ENCODE data around the gene HAUS5.
"Not testable (repeated sequence)": the region's sequence is repeated elsewhere in the genome, so short reads cannot be mapped to it uniquely, and the experiment has no call there.

HAUS5 gene, protein sequence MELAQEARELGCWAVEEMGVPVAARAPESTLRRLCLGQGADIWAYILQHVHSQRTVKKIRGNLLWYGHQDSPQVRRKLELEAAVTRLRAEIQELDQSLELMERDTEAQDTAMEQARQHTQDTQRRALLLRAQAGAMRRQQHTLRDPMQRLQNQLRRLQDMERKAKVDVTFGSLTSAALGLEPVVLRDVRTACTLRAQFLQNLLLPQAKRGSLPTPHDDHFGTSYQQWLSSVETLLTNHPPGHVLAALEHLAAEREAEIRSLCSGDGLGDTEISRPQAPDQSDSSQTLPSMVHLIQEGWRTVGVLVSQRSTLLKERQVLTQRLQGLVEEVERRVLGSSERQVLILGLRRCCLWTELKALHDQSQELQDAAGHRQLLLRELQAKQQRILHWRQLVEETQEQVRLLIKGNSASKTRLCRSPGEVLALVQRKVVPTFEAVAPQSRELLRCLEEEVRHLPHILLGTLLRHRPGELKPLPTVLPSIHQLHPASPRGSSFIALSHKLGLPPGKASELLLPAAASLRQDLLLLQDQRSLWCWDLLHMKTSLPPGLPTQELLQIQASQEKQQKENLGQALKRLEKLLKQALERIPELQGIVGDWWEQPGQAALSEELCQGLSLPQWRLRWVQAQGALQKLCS

GRCh38 chr19:35612559-35613321 is at the start of gene HAUS5:
Gene HAUS5, plus strand, starts transcription at chr19:35612735. Its CDS starts 60 bp downstream, at chr19:35612795.
- peak; percentile 95 for DNase-seq

DNA sequence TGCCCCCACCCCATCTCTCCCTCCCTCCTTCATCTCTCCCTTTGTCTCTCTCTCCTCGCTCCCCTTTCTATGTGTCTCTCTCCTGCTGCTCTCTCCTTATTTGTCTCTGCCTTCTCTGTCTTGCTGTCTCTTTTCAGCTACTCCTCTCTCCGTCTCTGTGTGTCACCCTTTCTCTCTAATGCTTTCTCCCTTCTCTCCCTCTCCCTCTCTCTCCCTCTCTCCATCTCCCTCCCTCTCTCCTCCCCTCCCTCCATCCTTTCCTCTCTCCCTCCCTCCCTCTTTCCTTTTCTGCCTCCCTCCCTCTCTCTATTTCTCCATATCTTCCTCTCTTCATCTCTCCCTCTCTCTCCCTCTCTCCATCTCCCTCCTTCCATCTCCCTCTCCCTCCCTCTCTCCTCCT is 49.8 kb upstream of the HAUS5 start:
- no peak for DNase-seq

DNA sequence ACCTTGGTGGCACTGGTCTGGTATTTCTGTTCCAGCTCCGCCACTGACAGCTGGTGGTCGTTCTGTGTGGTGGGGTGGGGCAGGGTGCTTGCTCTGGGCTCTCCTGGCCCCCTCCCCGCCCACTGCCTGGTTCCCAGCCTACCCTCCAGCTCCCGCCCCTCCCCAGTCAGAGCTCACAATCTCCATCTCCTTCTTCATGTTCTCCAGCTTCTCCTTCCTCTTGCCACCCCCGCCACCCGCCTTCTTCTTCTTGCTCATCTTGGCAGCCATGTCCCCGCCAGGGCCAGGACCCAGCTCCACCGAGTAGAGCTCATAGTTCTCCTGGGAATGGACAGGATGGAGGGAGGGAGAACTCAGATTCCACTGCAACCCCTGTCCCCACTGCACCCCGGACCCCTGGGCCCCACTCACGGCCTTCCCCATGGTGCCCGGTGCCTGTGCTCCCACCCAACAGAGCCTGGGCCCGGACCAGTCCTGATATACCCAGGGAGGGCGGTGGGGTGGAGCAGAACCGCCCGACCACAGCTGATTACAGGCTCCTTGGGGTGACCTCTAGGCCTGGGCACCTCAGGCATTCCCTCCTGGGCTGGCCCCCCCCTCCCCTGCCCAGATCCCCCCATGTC is 49.2 kb upstream of the HAUS5 start, which contains the start of gene ATP4A:
ATP4A (minus strand) TSS at position 452 of the 623 bp plus-strand sequence; CDS start at position 423, 29 bp downstream.
- DNase-seq: no peak

- no peak for DNase-seq
Measured at GRCh38 chr19:35565016-35565856, 47.3 kb upstream of the HAUS5 start.

DNA sequence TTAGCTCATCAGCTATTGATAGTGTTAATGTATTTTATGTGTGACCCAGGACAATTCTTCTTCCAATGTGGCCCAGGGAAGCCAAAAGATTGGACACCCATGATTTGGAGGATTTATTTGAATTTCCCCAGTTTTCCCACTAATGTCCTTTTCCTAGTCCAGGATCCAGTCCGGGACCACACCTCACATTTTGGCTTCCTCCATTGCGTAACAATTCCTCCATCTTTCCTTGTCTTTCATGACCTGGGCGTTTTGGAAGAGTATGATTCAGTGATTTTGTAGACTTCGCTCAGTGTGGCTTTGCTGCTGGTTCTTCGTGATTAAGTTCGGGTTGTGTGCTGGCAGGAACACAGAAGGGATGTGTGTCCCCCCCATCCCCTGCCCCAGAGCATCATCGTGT is 45.8 kb upstream of the HAUS5 start:
- no peak for DNase-seq

DNA sequence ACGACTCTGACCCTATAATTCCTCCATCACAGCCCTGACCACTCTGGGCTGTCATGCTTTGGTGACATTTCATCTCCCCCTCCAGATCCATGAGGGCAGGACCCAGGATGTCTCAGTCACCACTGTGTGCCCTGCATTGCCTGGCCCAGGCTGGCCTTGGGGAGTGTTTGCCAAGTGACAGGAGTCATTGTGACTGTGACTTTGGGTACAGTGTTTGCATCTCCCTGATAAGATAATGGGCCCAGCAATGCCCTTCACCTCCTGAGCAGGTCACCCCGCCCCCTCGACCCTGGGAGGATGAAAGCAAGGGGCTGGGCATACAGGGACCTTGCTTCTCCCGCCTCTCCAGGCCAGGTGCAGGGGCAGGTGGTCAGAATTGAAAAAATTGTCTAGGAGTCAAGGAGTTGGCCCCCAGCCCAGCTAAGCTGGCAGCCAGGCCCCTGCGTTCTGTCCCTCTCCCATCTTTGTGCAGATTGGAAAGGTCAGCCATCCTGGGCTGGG is 43.2 kb upstream of the HAUS5 start:
- DNase-seq: no peak

DNA sequence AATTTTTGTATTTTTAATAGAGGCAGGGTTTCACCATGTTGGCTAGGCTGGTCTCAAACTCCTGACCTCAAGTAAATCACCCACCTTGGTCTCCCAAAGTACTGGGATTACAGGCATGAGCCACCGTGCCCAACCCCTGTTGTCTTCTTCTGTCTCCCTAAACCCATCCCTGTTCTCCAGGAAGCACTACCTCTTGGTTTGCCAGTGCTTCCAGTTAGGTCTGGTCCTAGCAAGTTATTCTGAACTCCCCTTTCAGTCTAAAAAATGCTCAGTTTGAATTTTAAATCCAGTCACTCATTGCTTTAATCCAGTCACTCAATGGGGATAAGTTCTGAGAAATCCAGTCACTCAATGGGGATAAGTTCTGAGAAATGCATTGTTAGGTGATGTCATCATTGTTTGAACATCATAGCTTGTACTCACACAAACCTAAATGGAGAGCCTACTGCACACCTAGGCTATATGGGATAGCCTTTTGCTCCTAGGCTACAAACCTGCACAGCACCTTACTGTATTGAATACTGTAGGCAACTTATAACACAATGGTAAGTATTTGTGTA is 41.0 kb upstream of the HAUS5 start:
- no peak for DNase-seq

- no peak for DNase-seq
Measured at GRCh38 chr19:35577918-35578317, 34.6 kb upstream of the HAUS5 start.

DNA sequence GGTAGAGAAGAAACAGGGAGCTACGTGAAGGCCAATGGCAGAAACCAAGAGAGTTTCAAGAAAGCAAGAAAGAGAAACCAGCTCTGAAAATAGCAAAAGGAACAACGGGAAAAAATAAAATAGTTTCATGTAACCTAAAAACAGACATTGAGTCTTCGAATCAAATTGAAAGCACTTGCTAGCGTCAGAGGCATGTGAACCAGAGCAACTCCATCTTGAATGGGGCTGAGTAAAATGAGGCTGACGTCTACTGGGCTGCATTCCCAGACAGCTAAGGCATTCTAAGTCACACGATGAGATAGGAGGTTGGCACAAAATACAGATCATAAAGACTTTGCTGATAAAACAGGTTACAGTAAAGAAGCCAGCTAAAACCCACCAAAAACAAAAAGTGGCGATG is 33.8 kb upstream of the HAUS5 start:
- no peak for DNase-seq

DNA sequence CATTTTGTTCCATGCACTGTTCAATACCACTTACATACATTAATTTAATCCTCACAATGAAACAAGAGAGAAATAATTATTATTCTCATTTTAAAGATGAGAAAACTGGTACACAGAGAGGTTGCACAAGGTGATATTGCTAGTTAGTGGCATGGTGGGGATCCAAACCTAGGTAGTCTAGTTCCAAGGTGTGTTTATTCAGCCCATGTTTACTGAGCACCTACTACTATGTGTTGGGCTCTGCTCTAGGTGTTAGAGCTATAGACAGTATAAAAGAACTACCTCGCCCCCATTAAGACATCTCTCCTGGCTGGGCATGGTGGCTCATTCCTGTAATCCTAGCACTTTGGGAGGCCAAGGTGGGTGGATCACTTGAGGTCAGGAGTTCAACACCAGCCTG is 29.8 kb upstream of the HAUS5 start:
- no peak for DNase-seq

GRCh38 chr19:35585848-35586247 is 26.7 kb upstream of the HAUS5 start, which contains the start of gene PMIS2:
Gene PMIS2, plus strand, starts transcription at chr19:35586173. Its CDS starts 87 bp downstream, at chr19:35586260.
- peak; percentile 42 for DNase-seq

DNA sequence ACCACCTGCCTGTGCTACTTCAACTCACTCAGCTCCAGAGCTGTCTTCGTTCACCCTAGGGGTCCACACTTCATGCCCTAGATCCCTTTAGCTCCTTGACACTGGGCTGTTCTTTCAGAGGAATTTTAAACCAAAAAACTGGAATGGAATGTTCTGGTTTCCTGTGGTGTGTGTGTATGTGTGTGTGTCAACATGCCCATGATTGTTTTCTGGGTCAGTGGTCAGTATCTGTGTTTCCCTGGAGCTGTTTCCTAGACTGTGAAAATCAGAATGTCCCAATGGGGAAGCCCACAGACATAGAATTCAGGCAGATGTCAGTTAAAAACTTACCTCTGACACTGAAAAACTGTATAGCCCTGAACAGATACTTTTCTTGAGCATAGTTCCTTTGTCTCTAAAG is 25.2 kb upstream of the HAUS5 start:
- DNase-seq: no peak

DNA sequence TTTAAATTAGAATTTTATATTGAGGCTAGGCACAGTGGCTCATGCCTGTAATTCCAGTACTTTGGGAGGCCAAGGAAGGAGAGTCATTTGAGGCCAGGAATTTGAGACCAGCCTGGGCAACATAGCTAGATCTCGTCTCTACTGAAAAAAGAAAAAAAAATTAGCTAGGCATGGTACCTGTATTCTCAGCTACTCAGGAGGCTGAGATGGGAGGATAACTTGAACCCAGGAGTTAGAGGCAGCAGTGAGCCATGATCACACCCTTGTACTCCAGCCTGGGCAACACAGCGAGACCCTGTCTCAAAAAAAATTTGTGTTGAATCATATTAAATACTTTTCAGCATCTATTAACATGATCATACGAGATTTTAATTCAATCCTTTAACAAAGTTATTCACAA is 21.7 kb upstream of the HAUS5 start:
- no peak for DNase-seq

DNA sequence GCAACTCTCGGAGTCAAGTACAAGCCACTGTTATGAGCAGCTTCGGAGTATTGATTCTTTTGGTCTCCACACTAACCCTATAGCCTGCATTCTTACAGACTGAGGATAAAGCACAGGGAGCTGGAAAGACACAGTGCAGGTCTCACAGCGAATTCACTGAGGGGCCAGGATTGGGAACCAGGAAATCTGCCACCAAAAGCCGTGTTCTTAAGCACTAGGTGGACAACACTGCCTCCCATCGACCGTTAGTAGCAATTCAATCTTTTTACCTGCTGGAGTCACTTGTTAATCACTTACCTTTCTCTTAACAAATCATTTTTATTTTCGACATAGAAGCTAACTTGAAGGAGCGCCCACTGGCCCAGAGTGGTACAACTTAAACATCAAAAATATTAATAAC is 20.3 kb upstream of the HAUS5 start:
- peak; percentile 63 for DNase-seq

- not testable (repeated sequence) for DNase-seq
Measured at GRCh38 chr19:35595026-35595425, 17.5 kb upstream of the HAUS5 start.

DNA sequence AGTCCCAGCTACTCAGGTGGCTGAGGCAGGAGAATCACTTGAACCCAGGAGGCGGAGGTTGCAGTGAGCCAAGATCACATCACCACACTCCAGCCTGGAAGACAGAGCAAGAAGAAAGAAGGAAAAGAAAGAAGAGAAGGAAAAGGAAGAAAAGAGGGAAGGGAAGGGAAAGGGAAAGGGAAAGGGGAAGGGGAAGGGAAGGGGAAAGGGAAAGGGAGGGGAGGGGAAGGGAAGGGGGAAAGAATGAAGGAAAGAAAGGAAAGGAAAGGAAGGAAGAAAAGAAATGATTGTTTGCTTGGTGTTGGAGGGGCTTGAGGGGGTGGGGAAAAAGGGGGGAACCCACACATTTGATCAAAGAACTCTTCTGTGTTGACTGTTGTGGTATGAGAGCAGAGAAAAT is 16.6 kb upstream of the HAUS5 start:
- no peak for DNase-seq

DNA sequence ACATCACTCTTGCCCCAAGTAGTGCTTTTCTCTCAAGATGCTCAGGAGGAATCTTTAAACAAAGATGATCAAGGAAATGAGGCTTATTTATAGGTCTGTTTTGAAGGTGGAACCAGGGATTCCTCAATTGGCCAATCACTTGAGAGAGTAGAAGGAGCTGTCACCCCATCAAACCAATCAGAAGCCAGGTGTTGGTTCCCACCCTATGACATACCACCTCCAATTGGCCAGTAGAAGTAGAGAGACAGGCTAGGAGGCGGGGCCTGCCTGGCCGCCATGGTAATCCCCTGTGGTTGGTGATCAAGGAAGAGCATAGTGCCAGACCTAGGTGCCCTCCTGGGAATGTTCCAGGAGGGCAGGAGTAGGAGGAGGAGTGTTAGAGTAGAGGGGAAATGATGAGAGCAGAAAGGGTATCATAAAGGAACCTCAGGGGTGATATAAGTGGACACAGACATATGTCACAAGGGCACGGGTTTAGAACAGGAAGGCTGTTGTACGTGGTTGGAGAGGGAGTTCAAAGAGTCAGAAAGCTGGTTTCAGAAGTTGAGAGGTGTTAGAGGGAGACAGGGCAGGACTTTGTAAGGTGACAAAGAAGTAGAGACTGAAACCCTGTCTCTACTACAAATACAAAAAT is 16.1 kb upstream of the HAUS5 start:
- peak; percentile 47 for DNase-seq

GRCh38 chr19:35601971-35602370 is 10.6 kb upstream of the HAUS5 start:
- DNase-seq: no peak

DNA sequence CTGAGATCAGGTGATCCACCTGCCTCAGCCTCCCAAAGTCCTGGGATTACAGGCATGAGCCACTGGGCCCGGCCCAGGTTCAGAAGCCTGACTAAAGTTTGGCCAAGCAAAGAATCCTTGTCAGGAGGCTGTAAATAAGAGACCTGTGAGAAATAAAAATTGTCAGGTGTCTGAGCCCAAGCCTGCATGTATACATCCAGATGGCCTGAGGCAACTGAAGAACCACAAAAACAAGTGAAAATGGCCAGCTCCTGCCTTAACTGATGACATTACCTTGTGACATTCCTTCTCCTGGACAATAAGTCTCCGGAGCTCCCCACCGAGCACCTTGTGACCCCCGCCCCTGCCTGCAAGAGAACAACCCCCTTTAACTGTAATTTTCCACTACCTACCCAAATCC is 8.1 kb upstream of the HAUS5 start:
- DNase-seq: not testable (repeated sequence)

DNA sequence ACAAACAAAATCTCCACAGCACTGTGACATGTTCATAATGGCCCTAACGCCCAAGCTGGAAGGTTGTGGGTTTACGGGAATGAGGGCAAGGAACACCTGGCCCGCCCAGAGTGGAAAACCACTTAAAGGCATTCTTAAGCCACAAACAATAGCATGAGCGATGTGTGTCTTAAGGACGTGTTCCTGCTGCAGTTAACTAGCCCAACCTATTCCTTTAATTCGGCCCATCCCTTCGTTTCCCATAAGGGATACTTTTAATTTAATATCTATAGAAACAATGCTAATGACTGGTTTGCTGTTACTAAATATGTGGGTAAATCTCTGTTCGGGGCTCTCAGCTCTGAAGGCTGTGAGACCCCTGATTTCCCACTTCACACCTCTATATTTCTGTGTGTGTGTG is 5.4 kb upstream of the HAUS5 start:
- not testable (repeated sequence) for DNase-seq

GRCh38 chr19:35607661-35608060 is 4.9 kb upstream of the HAUS5 start:
- DNase-seq: no peak
